Ishikawa (cell line): ENCODE measurements around the gene PLAGL2.

Source experiments
- CEBPB ChIP-seq: IDR thresholded peaks from 2 replicates; pipeline ENCODE4 v1.6.1; 2012
- CREB1 ChIP-seq: IDR thresholded peaks from 2 replicates; pipeline ENCODE4 v1.6.1; 2012; ENCODE audit warnings: low read depth
- EP300 ChIP-seq: IDR thresholded peaks from 2 replicates; pipeline ENCODE4 v1.6.1; 2012; ENCODE audit warnings: borderline replicate concordance
- RAD21 ChIP-seq: IDR thresholded peaks from 2 replicates; pipeline ENCODE4 v1.6.1; 2012; ENCODE audit warnings: low read depth
- YY1 ChIP-seq: IDR thresholded peaks from 2 replicates; pipeline ENCODE4 v1.6.1; 2012; ENCODE audit warnings: low read depth
- TF ChIP-seq, protein P1 (sequence below): IDR thresholded peaks from 2 replicates; pipeline ENCODE4 v1.6.1; 2012; ENCODE audit warnings: low read depth, mild to moderate bottlenecking
- TF ChIP-seq, protein P2 (sequence below): IDR thresholded peaks from 2 replicates; pipeline ENCODE4 v1.6.1; 2012

The PLAGL2 gene

DNA sequence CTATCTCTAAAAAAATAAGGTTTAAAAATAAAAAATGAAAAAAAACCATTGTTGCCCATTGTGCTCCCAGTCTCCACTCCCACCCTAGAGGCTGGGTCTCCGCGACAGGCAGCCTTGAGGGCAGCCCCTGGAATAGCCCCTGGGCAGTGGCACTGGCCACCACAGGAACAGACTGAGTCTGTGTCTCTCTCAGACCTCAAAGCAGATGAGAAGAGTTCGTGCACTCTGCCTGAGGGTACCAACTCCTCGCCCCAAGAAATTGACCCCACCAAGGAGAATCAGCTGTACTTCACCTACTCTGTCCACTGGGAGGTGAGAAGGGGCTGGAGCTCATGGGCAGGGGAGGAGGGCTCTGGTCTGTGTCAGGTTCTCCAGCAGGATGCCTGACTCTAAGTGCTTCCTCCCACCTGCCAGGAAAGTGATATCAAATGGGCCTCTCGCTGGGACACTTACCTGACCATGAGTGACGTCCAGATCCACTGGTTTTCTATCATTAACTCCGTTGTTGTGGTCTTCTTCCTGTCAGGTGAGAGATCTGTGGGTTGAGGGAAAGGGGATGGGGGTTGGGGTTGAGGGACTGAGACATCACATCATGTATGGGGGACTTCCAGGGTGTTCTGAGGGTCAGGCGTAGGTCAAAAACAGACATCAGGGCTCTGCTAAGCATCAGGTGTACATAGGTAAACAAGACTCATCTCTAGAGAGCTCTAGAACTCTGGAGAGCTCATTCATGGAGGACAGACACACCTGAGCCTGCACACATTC, 62.5 kb downstream of the PLAGL2 start:
- TF ChIP-seq RAD21, result no peak
- no peak for TF ChIP-seq CEBPB

DNA sequence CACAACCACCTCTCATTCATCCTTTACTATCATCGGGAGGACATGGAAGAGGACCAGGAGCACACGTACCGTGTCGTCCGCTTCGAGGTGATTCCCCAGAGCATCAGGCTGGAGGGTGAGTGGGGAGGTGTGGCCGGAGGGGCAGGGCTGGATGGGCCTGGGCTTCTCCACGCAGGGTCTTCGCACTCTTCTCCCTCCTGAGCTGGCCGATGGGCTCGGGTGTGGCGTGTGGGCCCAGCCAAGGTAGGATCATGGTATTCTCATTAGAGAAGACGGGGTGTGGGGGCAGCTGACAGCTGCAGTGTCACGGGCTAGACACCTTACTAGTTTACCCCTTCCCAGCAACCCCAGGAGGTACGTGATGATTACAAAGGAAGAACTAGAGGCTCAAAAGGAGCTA, 64.6 kb downstream of the PLAGL2 start:
- TF ChIP-seq, protein P1, sequence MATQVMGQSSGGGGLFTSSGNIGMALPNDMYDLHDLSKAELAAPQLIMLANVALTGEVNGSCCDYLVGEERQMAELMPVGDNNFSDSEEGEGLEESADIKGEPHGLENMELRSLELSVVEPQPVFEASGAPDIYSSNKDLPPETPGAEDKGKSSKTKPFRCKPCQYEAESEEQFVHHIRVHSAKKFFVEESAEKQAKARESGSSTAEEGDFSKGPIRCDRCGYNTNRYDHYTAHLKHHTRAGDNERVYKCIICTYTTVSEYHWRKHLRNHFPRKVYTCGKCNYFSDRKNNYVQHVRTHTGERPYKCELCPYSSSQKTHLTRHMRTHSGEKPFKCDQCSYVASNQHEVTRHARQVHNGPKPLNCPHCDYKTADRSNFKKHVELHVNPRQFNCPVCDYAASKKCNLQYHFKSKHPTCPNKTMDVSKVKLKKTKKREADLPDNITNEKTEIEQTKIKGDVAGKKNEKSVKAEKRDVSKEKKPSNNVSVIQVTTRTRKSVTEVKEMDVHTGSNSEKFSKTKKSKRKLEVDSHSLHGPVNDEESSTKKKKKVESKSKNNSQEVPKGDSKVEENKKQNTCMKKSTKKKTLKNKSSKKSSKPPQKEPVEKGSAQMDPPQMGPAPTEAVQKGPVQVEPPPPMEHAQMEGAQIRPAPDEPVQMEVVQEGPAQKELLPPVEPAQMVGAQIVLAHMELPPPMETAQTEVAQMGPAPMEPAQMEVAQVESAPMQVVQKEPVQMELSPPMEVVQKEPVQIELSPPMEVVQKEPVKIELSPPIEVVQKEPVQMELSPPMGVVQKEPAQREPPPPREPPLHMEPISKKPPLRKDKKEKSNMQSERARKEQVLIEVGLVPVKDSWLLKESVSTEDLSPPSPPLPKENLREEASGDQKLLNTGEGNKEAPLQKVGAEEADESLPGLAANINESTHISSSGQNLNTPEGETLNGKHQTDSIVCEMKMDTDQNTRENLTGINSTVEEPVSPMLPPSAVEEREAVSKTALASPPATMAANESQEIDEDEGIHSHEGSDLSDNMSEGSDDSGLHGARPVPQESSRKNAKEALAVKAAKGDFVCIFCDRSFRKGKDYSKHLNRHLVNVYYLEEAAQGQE, result no peak
- TF ChIP-seq, protein P2, sequence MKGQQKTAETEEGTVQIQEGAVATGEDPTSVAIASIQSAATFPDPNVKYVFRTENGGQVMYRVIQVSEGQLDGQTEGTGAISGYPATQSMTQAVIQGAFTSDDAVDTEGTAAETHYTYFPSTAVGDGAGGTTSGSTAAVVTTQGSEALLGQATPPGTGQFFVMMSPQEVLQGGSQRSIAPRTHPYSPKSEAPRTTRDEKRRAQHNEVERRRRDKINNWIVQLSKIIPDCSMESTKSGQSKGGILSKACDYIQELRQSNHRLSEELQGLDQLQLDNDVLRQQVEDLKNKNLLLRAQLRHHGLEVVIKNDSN, result no peak
- no peak for TF ChIP-seq YY1
- no peak for TF ChIP-seq CREB1
- no peak for TF ChIP-seq EP300
